ENCODE data around the gene ZNF615.
"Not testable (repeated sequence)": the region's sequence is repeated elsewhere in the genome, so short reads cannot be mapped to it uniquely, and the experiment has no call there.

Gene ZNF615

DNA sequence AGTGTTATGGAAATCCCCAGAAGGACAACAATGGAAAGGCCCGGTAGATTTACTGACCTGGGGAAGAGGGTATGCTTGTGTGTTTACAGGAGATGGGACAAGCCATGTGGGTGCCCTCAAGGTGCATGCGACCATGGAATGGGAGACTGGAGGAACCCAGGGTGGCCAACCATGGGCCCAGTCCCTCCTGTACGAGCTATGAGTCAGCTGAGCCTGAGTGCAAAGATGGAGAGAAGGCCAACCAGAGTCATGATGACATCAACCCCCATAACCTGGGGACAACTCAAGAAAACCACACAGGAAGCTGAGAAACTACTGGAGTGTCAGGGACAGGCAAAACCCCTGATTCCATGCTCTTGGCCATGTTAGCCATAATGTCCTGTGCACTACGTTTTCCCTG is 29.1 kb downstream of the ZNF615 start:
- no peak for DNase-seq (ENCODE audit: low spot score)
- in situ Hi-C loops (cut with MboI; ENCODE audit: low pct_unique_long_range_greater_than_20kb, low sequenced_read_pairs, unreplicated experiment) = no loop called here
- TF ChIP-seq, protein P1, sequence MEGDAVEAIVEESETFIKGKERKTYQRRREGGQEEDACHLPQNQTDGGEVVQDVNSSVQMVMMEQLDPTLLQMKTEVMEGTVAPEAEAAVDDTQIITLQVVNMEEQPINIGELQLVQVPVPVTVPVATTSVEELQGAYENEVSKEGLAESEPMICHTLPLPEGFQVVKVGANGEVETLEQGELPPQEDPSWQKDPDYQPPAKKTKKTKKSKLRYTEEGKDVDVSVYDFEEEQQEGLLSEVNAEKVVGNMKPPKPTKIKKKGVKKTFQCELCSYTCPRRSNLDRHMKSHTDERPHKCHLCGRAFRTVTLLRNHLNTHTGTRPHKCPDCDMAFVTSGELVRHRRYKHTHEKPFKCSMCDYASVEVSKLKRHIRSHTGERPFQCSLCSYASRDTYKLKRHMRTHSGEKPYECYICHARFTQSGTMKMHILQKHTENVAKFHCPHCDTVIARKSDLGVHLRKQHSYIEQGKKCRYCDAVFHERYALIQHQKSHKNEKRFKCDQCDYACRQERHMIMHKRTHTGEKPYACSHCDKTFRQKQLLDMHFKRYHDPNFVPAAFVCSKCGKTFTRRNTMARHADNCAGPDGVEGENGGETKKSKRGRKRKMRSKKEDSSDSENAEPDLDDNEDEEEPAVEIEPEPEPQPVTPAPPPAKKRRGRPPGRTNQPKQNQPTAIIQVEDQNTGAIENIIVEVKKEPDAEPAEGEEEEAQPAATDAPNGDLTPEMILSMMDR (IDR thresholded peaks at IDR 0.05; ENCODE audit: extremely low read depth, insufficient read depth, missing control alignments) = no peak

DNA sequence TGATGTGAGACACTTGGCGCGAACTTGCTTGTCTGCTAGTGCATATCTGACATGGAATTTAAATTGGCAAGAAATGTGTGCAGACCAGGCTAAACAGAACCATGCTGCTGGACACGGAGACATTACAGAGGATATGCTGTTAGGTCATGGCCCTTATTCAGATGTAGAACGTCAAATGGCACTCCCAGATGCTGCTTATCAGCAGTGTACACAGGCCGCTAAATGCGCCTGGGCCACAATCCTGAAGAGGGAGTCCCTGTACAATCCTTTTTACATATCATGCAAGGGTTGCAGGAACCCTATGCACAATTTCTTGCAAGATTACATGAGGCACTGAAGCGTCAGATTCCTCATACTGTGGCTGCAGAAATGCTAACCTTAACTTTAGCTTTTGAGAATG is 30.7 kb downstream of the ZNF615 start:
- in situ Hi-C loops (cut with MboI; ENCODE audit: low pct_unique_long_range_greater_than_20kb, low sequenced_read_pairs, unreplicated experiment) = no loop called here

DNA sequence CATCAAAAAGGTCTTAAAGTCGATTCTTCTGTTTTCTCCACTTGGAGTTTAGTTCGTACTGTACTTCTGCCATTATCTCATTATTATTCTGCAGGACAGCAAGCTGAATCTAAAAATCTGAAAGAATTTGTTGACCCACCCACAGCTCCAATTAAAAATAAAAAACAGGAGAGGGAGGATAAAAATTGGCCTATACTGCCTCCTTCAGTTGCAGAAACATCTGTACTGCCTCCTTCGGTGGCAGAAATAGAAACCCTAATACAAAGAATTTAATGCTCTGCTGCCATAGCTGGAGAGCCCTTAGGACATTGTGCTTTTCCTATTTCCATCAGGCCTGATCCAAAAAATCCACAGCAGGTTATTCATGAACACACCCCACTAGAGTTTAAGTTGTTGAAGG is 31.2 kb downstream of the ZNF615 start:
- TF ChIP-seq, protein P1 (IDR thresholded peaks at IDR 0.05; ENCODE audit: extremely low read depth, insufficient read depth, missing control alignments) = no peak
- DNase-seq (ENCODE audit: low spot score) = no peak
- in situ Hi-C loops (cut with MboI; ENCODE audit: low pct_unique_long_range_greater_than_20kb, low sequenced_read_pairs, unreplicated experiment) = no loop called here

More for the DNA sequence above, 30.7 kb downstream of the ZNF615 start:
- no peak for DNase-seq (ENCODE audit: low spot score)
- TF ChIP-seq, protein P1 (IDR thresholded peaks at IDR 0.05; ENCODE audit: extremely low read depth, insufficient read depth, missing control alignments) = no peak

DNA sequence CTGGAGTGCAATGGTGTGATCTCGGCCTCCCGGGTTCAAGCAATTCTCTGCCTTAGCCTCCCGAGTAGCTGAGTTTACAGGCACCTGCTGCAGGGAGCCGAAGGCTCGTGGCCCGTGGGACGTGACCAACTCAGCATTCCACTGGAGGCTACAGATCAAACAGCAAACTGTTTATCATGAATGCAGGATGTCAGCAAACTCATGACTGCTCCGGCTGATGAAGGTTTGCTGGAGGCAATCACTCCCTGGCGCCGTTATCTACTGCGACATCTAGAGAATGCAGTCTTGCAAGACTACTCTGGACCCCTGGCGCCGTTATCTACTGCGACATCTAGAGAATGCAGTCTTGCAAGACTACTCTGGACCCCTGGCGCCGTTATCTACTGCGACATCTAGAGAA is 32.2 kb downstream of the ZNF615 start:
- in situ Hi-C loops (cut with MboI; ENCODE audit: low pct_unique_long_range_greater_than_20kb, low sequenced_read_pairs, unreplicated experiment); DNase-seq (ENCODE audit: low spot score): not testable (repeated sequence)

DNA sequence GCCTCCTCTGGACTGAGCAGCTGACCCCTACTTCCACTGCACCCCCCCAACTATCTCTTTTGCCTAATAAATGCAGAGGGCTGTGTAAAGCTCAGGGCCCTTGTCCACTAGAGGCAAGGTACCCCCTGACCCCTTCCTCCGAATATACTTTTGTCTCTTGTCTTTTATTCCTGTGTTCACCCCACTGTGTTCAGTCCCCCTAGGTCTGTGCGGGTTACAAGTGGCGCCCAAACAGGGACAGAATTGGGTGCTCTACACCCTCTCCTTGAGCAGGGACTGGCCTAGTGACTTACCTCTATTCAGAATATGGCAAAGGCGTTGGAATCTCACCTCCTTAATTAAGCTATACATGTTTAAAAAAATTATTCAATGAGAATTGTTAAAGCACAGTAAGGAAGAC is 36.4 kb downstream of the ZNF615 start:
- in situ Hi-C loops (cut with MboI; ENCODE audit: low pct_unique_long_range_greater_than_20kb, low sequenced_read_pairs, unreplicated experiment) = no loop called here
- DNase-seq (ENCODE audit: low spot score) = no peak
- TF ChIP-seq, protein P1 (IDR thresholded peaks at IDR 0.05; ENCODE audit: extremely low read depth, insufficient read depth, missing control alignments) = no peak

DNA sequence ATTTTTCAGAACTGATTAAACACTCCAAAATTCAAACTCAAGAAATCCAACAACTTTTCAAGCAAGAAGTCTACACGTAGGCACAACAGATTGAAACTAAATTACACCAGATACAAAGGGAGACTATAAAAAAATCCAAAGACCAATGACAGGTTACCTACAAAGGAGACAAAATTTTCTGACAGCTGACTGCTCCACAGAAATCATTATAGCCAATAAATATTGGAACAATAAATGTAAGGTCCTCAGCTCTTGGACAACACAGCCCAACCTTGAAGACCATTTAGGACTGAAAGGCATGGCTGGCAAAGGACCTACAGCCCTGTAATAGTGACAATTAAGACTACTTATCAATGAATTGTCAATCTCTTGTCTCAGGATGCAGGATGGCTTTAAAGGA is 37.3 kb downstream of the ZNF615 start:
- in situ Hi-C loops (cut with MboI; ENCODE audit: low pct_unique_long_range_greater_than_20kb, low sequenced_read_pairs, unreplicated experiment) = no loop called here
- DNase-seq (ENCODE audit: low spot score) = no peak
- TF ChIP-seq, protein P1 (IDR thresholded peaks at IDR 0.05; ENCODE audit: extremely low read depth, insufficient read depth, missing control alignments) = no peak

DNA sequence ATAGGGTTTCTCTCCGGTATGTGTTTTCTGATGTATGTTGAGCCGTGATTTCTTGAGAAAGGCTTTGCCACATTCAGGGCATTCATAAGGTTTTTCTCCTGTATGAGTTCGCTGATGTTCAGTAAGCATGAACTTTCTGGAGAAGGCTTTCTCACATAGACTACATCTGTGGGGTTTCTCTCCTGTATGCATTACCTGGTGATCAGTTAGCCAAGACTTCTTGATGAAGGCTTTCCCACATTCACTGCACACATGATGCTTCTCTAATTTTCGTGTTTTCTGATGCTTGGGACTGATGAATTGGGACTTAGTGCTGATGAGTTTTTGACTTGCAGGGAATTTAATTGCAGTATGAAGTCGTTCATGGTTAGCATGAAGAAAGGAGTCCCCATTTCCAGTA is 42.4 kb downstream of the ZNF615 start:
- DNase-seq (ENCODE audit: low spot score) = no peak
- in situ Hi-C loops (cut with MboI; ENCODE audit: low pct_unique_long_range_greater_than_20kb, low sequenced_read_pairs, unreplicated experiment) = no loop called here
- TF ChIP-seq, protein P1 (IDR thresholded peaks at IDR 0.05; ENCODE audit: extremely low read depth, insufficient read depth, missing control alignments) = no peak

DNA sequence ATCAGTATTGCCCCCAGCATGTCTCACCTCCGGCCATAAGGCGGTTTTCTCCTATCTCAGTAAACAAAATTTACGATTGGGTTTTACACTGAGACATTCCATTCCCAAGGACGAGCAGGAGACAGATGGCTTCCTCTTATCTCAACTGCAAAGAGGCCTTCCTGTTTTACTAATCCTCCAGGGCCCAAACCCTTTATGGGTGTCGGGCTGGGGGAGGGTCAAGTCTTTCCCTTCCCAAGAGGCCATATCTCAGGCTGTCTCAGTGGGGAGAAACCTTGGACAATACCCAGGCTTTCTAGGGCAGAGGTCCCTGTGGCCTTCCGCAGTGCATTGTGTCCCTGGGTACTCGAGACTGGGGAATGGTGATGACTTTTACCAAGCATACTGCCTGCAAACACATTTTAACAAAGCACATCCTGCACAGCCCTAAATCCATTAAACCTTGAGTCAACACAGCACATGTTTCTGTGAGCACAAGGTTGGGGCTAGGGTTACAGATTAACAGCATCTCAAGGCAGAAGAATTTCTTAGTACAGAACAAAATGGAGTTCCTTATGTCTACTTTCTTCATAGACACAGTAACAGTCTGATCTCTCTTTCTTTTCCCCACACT is 47.3 kb downstream of the ZNF615 start:
- DNase-seq (ENCODE audit: low spot score); in situ Hi-C loops (cut with MboI; ENCODE audit: low pct_unique_long_range_greater_than_20kb, low sequenced_read_pairs, unreplicated experiment): not testable (repeated sequence)
